ENCODE measurements around the gene NACC1.
"Not testable (repeated sequence)": the region's sequence is repeated elsewhere in the genome, so short reads cannot be mapped to it uniquely, and the experiment has no call there.

The NACC1 gene

GRCh38 chr19:13146763-13147563, 28.9 kb downstream of the NACC1 start:
- DNase-seq (ENCODE audit: low read depth in 2 of 2) = no peak

GRCh38 chr19:13149173-13149627, 31.1 kb downstream of the NACC1 start:
- not testable (repeated sequence) for DNase-seq (ENCODE audit: low read depth in 2 of 2)

GRCh38 chr19:13149628-13150186, 31.6 kb downstream of the NACC1 start:
- no peak for DNase-seq (ENCODE audit: low read depth in 2 of 2)

GRCh38 chr19:13150187-13150930, 32.3 kb downstream of the NACC1 start, which contains the start of the genes IER2 and STX10:
Gene IER2 (plus strand): TSS chr19:13150411. CDS start chr19:13153187, 2,776 bp downstream.
Gene STX10 (minus strand): TSS chr19:13150375. CDS start chr19:13150173, 202 bp downstream.
- DNase-seq (ENCODE audit: low read depth in 2 of 2) = peak; percentile 84 to 92

- no peak for DNase-seq (ENCODE audit: low read depth in 2 of 2)
These were observed 33.0 kb downstream of the NACC1 start for GRCh38 chr19:13150931-13151604.

GRCh38 chr19:13151605-13152355, 33.7 kb downstream of the NACC1 start:
- DNase-seq (ENCODE audit: low read depth in 2 of 2) = peak; percentile 92 to 95

GRCh38 chr19:13152356-13152973, 34.4 kb downstream of the NACC1 start:
- no peak for DNase-seq (ENCODE audit: low read depth in 2 of 2)

GRCh38 chr19:13152974-13153568, 35.0 kb downstream of the NACC1 start:
- DNase-seq (ENCODE audit: low read depth in 2 of 2) = peak; percentile 95 to 97

- DNase-seq (ENCODE audit: low read depth in 2 of 2) = no peak
These were observed 35.6 kb downstream of the NACC1 start for GRCh38 chr19:13153569-13154240.

GRCh38 chr19:13154241-13154778, 36.2 kb downstream of the NACC1 start:
- DNase-seq (ENCODE audit: low read depth in 2 of 2) = peak in 1 of 2 donors; percentile 64

GRCh38 chr19:13154911-13155471, 36.9 kb downstream of the NACC1 start:
- peak; percentile 73 to 80 for DNase-seq (ENCODE audit: low read depth in 2 of 2)

- DNase-seq (ENCODE audit: low read depth in 2 of 2) = peak in 1 of 2 donors; percentile 49
These were observed 37.7 kb downstream of the NACC1 start for GRCh38 chr19:13155472-13156359.

- no peak for DNase-seq (ENCODE audit: low read depth in 2 of 2)
These were observed 41.6 kb downstream of the NACC1 start for GRCh38 chr19:13159713-13160112.

- no peak for DNase-seq (ENCODE audit: low read depth in 2 of 2)
These were observed 42.5 kb downstream of the NACC1 start for GRCh38 chr19:13160557-13160956.

- DNase-seq (ENCODE audit: low read depth in 2 of 2) = peak; percentile 86 to 91
These were observed 44.9 kb downstream of the NACC1 start for GRCh38 chr19:13162724-13163608.

GRCh38 chr19:13163609-13164342, 45.7 kb downstream of the NACC1 start:
- peak in 1 of 2 donors; percentile 51 for DNase-seq (ENCODE audit: low read depth in 2 of 2)

Measured in stimulated activated CD4-positive, alpha-beta T cell treated with anti-CD3 and anti-CD28 coated beads, Interleukin-15, amount 100 ng/mL, for 48 hours (primary cell).